Right atrium auricular region (tissue), 2 donors: ENCODE results near the gene ADAP2. TPM values are rescaled to one million over a fixed set of nuclear protein-coding genes. Genes with fewer than 3 reads are reported as not detected.

Experiments used
- DNase-seq: peaks from one replicate; pipeline ENCODE4 v3.0.0-alpha.2; 2019; ENCODE audit warnings: low spot score
- H3K27ac ChIP-seq, 2 donors: fragments of 200-600 bp; sonication (generic); 1 replicate in 1 of 2; 2 replicates in 1 of 2; pipeline ENCODE4 v1.5.1; 2016 to 2019
- H3K27me3 ChIP-seq, 2 donors: fragments of 200-600 bp; sonication (generic); one replicate each; pipeline versions ENCODE4 v1.5.1 to v1.6.0; 2017 to 2019
- H3K36me3 ChIP-seq: fragments of 200-600 bp; sonication (generic); one replicate; pipeline ENCODE4 v1.5.1; 2016
- H3K4me1 ChIP-seq, 2 donors: fragments of 200-600 bp; sonication (generic); one replicate each; pipeline versions ENCODE4 v1.5.1 to v1.6.0; 2017 to 2019
- H3K4me3 ChIP-seq, 2 donors: fragments of 200-600 bp; sonication (generic); 1 replicate in 1 of 2; 2 replicates in 1 of 2; pipeline ENCODE4 v1.5.1; 2017 to 2019; ENCODE audit warnings: mild to moderate bottlenecking in 1 of 2, moderate library complexity in 1 of 2
- H3K9me3 ChIP-seq, 2 donors: fragments of 200-600 bp; sonication (generic); one replicate each; pipeline ENCODE4 v1.5.1; 2019
- total RNA-seq, 2 donors: library from RNA; depleted of rRNA; stranded (reverse); fragments of >200 nt; gene quantifications; one replicate each; pipeline ENCODE4 v1.1.0, GENCODE V29; 2016
- TF ChIP-seq, protein P1 (sequence below), 2 donors: fragments of 200-600 bp; sonication (generic); IDR thresholded peaks; one replicate each; pipeline ENCODE4 v1.5.1; 2019; ENCODE audit warnings: antibody characterized with exemption in 2 of 2

The ADAP2 gene
- total RNA-seq, 2 donors from 2014 or later = 4.3 to 11.1 TPM

GRCh38 chr17:31008374-31009041 lies 86.8 kb downstream of the ADAP2 start:
- peaks cover 0 to 8% of the 10 kb centered on the region in 2 donors for H3K4me1 ChIP-seq
- no peaks in the 10 kb centered on the region for H3K9me3 ChIP-seq
- H3K4me3 ChIP-seq = peak overlapping the region; percentile 67
- peak; percentile 62 for DNase-seq
- no peaks in the 10 kb centered on the region for H3K36me3 ChIP-seq
- H3K27ac ChIP-seq = peak overlapping the region; percentile 87 to 92
- TF ChIP-seq, protein P1, sequence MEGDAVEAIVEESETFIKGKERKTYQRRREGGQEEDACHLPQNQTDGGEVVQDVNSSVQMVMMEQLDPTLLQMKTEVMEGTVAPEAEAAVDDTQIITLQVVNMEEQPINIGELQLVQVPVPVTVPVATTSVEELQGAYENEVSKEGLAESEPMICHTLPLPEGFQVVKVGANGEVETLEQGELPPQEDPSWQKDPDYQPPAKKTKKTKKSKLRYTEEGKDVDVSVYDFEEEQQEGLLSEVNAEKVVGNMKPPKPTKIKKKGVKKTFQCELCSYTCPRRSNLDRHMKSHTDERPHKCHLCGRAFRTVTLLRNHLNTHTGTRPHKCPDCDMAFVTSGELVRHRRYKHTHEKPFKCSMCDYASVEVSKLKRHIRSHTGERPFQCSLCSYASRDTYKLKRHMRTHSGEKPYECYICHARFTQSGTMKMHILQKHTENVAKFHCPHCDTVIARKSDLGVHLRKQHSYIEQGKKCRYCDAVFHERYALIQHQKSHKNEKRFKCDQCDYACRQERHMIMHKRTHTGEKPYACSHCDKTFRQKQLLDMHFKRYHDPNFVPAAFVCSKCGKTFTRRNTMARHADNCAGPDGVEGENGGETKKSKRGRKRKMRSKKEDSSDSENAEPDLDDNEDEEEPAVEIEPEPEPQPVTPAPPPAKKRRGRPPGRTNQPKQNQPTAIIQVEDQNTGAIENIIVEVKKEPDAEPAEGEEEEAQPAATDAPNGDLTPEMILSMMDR (IDR thresholded peaks at IDR 0.05) = no peak
- H3K27me3 ChIP-seq = no peaks in the 10 kb centered on the region

Other genes with a start within 250 kb of the ADAP2 start
- 1 to 10 TPM; 3.4 to 5.3 TPM for gene CRLF3, start 97.3 kb upstream of the ADAP2 start, total RNA-seq
- under 1 TPM; 0.35 to 0.70 TPM for gene ATAD5, start 90.0 kb upstream of the ADAP2 start, total RNA-seq
- gene TEFM, start 15.7 kb upstream of the ADAP2 start, total RNA-seq = 10 to 100 TPM in 1 of 2 donors, 1 to 10 TPM in 1; 6.6 to 11.0 TPM
- gene RNF135, start 49.1 kb downstream of the ADAP2 start, total RNA-seq = 10 to 100 TPM in 1 of 2 donors, 1 to 10 TPM in 1; 6.9 to 13.1 TPM
- 10 to 100 TPM; 47.5 to 51.4 TPM for gene NF1, start 173.0 kb downstream of the ADAP2 start, total RNA-seq